Tibial nerve (tissue), 4 donors: ENCODE results near the gene IRAK1. TPM values are rescaled to one million over a fixed set of nuclear protein-coding genes. Genes with fewer than 3 reads are reported as not detected.

Experiments used
- DNase-seq, 2 donors: peaks; one replicate each; pipeline ENCODE4 v3.0.0-alpha.2; 2019; ENCODE audit warnings: low spot score in 2 of 2
- H3K27ac ChIP-seq, 4 donors: fragments of 200-600 bp; sonication (generic) in 3 of 4; one replicate each; pipeline ENCODE4 v1.5.1; 2017 to 2019; ENCODE audit warnings: mild to moderate bottlenecking in 1 of 4
- H3K27me3 ChIP-seq, 2 donors: fragments of 200-600 bp; sonication (generic) in 1 of 2; one replicate each; pipeline versions ENCODE4 v1.5.1 to v1.6.0; 2017 to 2019
- H3K36me3 ChIP-seq, 3 donors: fragments of 200-600 bp; sonication (generic); one replicate each; pipeline ENCODE4 v1.5.1; 2018 to 2019
- H3K4me1 ChIP-seq, 4 donors: fragments of 200-600 bp; sonication (generic) in 3 of 4; one replicate each; pipeline ENCODE4 v1.5.1; 2017 to 2019
- H3K4me3 ChIP-seq, 4 donors: fragments of 200-600 bp; sonication (generic) in 3 of 4; one replicate each; pipeline ENCODE4 v1.5.1; 2017 to 2019; ENCODE audit warnings: mild to moderate bottlenecking in 1 of 4, moderate library complexity in 1 of 4
- H3K9me3 ChIP-seq, 4 donors: fragments of 200-600 bp; sonication (generic) in 3 of 4; one replicate each; pipeline ENCODE4 v1.5.1; 2017 to 2019
- CTCF ChIP-seq, 5 experiments: fragments of 200-600 bp in 3 of 5; fragments of 450-650 bp in 2 of 5; sonication (generic) in 3 of 5; IDR thresholded peaks; one replicate each; pipeline ENCODE4 v1.5.1; 2016 to 2019; ENCODE audit warnings: antibody characterized with exemption in 5 of 5, mild to moderate bottlenecking in 3 of 5, moderate library complexity in 2 of 5
- EP300 ChIP-seq, 2 donors: sonication (generic); formaldehyde crosslinking; IDR thresholded peaks; one replicate each; pipeline ENCODE4 v1.6.1; 2017; ENCODE audit warnings: antibody characterized with exemption in 2 of 2, mild to moderate bottlenecking in 1 of 2
- POLR2A ChIP-seq, 2 donors: fragments of 450-650 bp; IDR thresholded peaks; one replicate each; pipeline ENCODE4 v1.6.1; 2017; ENCODE audit warnings: antibody characterized with exemption in 2 of 2, mild to moderate bottlenecking in 2 of 2, moderate library complexity in 2 of 2
- WGBS, 2 donors: methylation state at CpG; one replicate each; pipeline ENCODE4 v1.1.5; 2018; 5-methylcytosine and 5-hydroxymethylcytosine counted together
- total RNA-seq, 4 donors: library from RNA; depleted of rRNA; stranded (reverse); fragments of >200 nt; gene quantifications; one replicate each; pipeline ENCODE4 v1.1.0, GENCODE V29; 2016

The IRAK1 gene
- total RNA-seq, 4 donors from 2014 or later: 50.7 to 127 (median 64.4) TPM

- WGBS, 2 donors: 53 to 65% methylated on average over 5 of the region's 5 CpGs
- TF ChIP-seq POLR2A (IDR thresholded peaks at IDR 0.05) (no peak), EP300 (IDR thresholded peaks at IDR 0.05) (no peak), CTCF (IDR thresholded peaks at IDR 0.05) (no peak)
- Histone ChIP-seq H3K4me1 (peaks cover 0 to 81% (median 25%) of the 10 kb centered on the region in 4 donors), H3K27ac (peak overlapping the region in 2 of 4 donors; percentile 8 to 11), H3K4me3 (no peak overlapping the region), H3K27me3 (no peaks in the 10 kb centered on the region), H3K9me3 (no peaks in the 10 kb centered on the region), H3K36me3 (no peaks in the 10 kb centered on the region)
- no peak for DNase-seq
Observed at GRCh38 chrX:154059729-154060245, 40.1 kb upstream of the IRAK1 start.

DNA sequence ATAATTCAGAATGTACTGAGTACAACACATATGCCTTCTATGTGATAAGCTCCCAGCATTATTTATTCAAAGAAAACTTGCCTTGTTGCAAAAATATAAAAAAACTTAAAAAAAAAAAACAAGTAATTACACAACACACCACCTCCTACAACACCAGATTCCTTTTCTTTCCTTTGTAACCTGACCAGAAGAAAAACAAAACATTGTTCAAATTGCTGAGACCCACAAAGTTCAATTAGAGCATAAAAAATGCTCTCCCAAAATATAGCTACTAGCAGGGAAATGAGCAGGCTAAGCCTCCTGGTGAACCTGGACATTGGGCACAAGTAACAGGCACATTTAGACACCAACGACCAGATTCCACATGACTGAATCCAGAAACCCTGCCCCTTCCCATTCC lies 39.5 kb upstream of the IRAK1 start:
- H3K36me3 ChIP-seq: no peaks in the 10 kb centered on the region
- H3K27ac ChIP-seq: peak overlapping the region in 1 of 4 donors; percentile 11
- H3K27me3 ChIP-seq: no peaks in the 10 kb centered on the region
- DNase-seq: no peak
- 11% methylated on average over 1 of the region's 1 CpG for WGBS, 2 donors
- no peaks in the 10 kb centered on the region for H3K9me3 ChIP-seq
- H3K4me1 ChIP-seq: peaks cover 0 to 75% (median 22%) of the 10 kb centered on the region in 4 donors
- TF ChIP-seq POLR2A (IDR thresholded peaks at IDR 0.05): no peak
- no peak for TF ChIP-seq CTCF (IDR thresholded peaks at IDR 0.05)
- no peak for TF ChIP-seq EP300 (IDR thresholded peaks at IDR 0.05)
- H3K4me3 ChIP-seq: no peak overlapping the region

DNA sequence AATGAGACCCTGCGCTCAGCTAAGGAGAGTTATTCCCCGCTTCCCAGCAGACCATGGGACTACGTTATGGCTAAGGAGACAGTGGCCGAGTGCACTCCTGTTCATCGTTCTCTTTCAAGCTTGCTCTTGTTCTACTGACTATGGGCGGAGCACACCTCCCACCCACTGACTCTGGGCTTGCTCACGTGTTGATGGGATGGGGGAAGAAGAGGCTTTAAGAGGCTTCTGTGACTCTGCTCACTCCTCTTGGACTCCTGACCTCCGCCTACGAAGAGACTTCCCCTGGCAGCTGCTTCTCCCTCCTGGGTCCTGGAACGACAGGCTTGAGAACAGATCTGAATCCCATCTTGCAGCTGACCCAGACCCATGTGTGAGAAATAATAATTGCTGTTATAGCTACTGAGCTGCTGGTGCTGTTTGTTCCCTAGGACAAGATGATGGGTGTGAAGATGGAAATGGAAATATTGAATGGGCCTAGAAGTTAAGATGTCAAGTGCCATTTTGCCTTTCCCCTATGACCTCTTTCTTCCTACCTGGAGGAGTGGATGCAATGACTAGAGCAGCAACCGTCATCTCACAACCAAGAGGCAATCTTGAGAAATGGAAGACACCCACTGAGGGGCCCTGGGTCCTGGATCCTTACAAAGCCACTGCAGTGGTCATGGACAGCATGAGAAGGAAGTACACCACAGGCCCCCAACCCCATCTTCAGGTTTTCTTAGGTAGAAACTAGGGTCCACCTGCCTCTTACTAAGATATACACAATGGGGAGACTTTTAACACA lies 38.7 kb upstream of the IRAK1 start:
- TF ChIP-seq EP300 (IDR thresholded peaks at IDR 0.05) (no peak), CTCF (IDR thresholded peaks at IDR 0.05) (no peak), POLR2A (IDR thresholded peaks at IDR 0.05) (no peak)
- Histone ChIP-seq H3K9me3 (no peaks in the 10 kb centered on the region), H3K27me3 (no peaks in the 10 kb centered on the region), H3K36me3 (no peaks in the 10 kb centered on the region), H3K4me3 (no peak overlapping the region), H3K27ac (peak overlapping the region in 2 of 4 donors; percentile 11 to 43), H3K4me1 (peaks cover 0 to 67% (median 19%) of the 10 kb centered on the region in 4 donors)
- DNase-seq: no peak
- WGBS, 2 donors: 59 to 74% methylated on average over 9 to 11 of the region's 11 CpGs

- Histone ChIP-seq H3K4me1 (peaks cover 0 to 62% (median 19%) of the 10 kb centered on the region in 4 donors), H3K27me3 (no peaks in the 10 kb centered on the region), H3K36me3 (no peaks in the 10 kb centered on the region), H3K4me3 (no peak overlapping the region), H3K9me3 (no peaks in the 10 kb centered on the region), H3K27ac (peak overlapping the region in 2 of 4 donors; percentile 11 to 43)
- no peak for TF ChIP-seq POLR2A (IDR thresholded peaks at IDR 0.05)
- no peak for TF ChIP-seq EP300 (IDR thresholded peaks at IDR 0.05)
- TF ChIP-seq CTCF (IDR thresholded peaks at IDR 0.05): no peak
- WGBS, 2 donors: 80% methylated on average over 1 of the region's 1 CpG
- no peak for DNase-seq
Observed at GRCh38 chrX:154057791-154058190, 38.1 kb upstream of the IRAK1 start.

GRCh38 chrX:154056770-154057241 lies 37.1 kb upstream of the IRAK1 start:
- DNase-seq: no peak
- Histone ChIP-seq H3K4me3 (no peak overlapping the region), H3K27me3 (no peaks in the 10 kb centered on the region), H3K36me3 (no peaks in the 10 kb centered on the region), H3K27ac (no peak overlapping the region), H3K9me3 (no peaks in the 10 kb centered on the region), H3K4me1 (peaks cover 0 to 63% (median 19%) of the 10 kb centered on the region in 4 donors)
- WGBS, 2 donors: 59 to 65% methylated on average over 8 of the region's 8 CpGs
- TF ChIP-seq CTCF (IDR thresholded peaks at IDR 0.05): no peak
- no peak for TF ChIP-seq POLR2A (IDR thresholded peaks at IDR 0.05)
- TF ChIP-seq EP300 (IDR thresholded peaks at IDR 0.05): peak in 1 of 2 donors; percentile 7
